ENCODE data around the gene MEAK7. TPM values are rescaled to one million over a fixed set of nuclear protein-coding genes. Genes with fewer than 3 reads are reported as not detected.

MEAK7 gene
- total RNA-seq, 2 experiments from 2014 or later = 95.7 to 98.3 TPM

DNA sequence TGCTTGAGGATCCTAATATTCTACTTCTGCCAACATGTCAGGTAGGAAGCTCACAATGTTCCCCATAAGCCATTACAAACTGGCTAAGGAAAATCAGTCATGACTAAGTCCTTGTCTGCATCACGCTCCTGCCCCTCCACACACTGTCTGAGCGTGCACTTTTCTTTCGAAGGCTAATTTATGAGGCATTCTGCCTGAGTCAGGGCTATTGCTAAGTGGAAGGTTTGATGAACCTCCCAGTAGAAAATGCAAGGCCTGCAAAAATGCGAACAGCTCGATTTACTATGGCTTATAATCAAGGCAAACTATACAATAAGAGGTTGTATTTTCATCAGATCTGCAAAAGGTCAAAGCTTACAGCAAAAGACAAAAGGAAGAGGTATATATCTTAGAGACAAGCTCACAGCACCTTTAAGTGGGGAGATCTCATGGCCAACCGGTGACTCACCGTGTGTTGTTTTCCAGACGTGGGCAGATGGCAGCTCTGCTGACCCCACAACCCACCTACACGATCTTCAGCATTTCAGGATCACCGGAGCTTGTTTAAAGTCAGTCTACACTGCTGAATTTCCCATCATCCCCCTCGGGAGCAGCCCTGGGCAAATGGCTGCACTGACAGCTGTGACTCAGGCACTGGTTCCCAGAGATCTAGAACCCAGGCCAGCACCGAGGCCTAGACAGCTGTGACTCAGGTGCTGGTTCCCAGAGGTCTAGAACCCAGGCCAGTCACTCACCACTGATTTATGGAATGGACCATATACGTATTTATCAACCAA is 26.1 kb downstream of the MEAK7 start:
- Mint-ChIP-seq H3K4me3 (no peak overlapping the region), H3K27me3 (no peaks in the 10 kb centered on the region), H3K4me1 (peaks cover 6% of the 10 kb centered on the region), H3K27ac (no peak overlapping the region), H3K36me3 (peaks cover 64% of the 10 kb centered on the region), H3K9me3 (peaks cover 5% of the 10 kb centered on the region)
- POLR2A ChIA-PET = no interaction called here
- DNase-seq = no peak
- ATAC-seq (ENCODE audit: low read depth) = no peak

DNA sequence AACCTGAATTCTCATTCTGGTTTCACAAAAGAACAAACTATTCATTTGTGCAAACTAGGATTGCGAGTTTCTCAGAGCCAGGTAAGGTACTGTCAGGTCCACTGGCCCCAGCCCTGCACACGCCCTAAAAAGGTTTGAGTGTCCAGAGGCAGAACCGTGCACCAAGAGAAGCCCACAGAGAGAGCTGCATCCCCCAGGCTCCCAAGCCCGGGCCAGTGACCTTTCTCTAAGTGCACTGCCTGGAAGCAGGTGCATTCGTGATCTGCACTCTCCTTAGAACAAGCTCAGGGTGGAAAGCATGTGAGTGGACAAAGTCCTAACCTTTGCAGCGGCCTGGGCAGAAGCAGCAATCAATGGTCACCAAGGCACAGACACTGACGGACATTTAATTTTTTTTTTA is 26.8 kb downstream of the MEAK7 start:
- Mint-ChIP-seq H3K4me1 (peaks cover 6% of the 10 kb centered on the region), H3K27me3 (no peaks in the 10 kb centered on the region), H3K36me3 (peaks cover 69% of the 10 kb centered on the region), H3K27ac (no peak overlapping the region), H3K4me3 (no peak overlapping the region), H3K9me3 (peaks cover 5% of the 10 kb centered on the region)
- POLR2A ChIA-PET = no interaction called here
- no peak for DNase-seq
- no peak for ATAC-seq (ENCODE audit: low read depth)

DNA sequence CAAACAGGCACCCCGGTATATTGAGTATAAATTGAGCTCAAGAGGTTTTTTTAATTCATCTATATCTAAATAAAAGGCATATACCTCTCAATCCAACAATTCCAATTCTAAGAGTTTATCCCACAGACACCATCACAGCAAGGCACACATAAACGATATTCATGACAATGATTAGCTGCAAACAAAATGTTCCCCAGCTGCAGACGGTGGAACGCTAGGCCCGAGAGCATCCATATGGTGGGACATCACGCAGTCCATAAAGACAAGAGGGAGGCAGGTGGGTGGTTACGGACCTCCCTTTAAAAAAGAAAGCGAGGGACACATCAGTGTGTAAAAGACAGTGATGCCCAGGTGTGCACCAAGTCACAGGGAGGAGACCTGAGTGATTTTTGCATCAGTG is 28.1 kb downstream of the MEAK7 start:
- Mint-ChIP-seq H3K4me1 (peaks cover 6% of the 10 kb centered on the region), H3K36me3 (peaks cover 78% of the 10 kb centered on the region), H3K27me3 (no peaks in the 10 kb centered on the region), H3K27ac (no peak overlapping the region), H3K9me3 (peaks cover 7% of the 10 kb centered on the region), H3K4me3 (no peak overlapping the region)
- no peak for ATAC-seq (ENCODE audit: low read depth)
- POLR2A ChIA-PET = no interaction called here
- peak; percentile 9 for DNase-seq

DNA sequence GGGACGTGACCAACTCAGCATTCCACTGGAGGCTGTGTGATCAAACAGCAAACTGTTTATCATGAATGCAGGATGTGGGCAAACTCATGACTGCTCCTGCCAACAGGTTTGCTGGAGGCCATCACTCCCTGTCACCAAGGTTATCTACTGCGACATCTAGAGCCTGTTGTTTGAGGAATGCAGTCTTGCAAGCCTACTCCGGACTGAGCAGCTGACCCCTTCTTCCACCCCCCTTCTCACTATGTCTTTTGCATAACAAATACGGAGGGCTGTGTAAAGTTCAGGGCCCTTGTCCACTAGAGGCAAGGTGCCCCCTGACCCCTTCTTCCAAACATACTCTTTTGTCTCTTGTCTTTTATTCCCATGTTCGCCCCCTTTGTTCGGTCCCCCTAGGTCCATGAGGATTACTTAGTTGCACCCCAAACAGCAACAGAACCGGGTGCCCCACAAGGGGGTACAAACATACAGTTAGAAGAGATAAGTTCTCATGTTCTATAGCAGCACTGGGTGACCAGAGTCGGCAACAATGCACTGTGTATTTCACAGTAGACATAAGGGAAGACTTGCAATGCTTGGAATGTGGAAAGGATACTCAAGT is 28.7 kb downstream of the MEAK7 start:
- peak; percentile 6 for DNase-seq
- H3K4me1 Mint-ChIP-seq = peaks cover 6% of the 10 kb centered on the region
- no peak overlapping the region for H3K4me3 Mint-ChIP-seq
- no peaks in the 10 kb centered on the region for H3K27me3 Mint-ChIP-seq
- peaks cover 82% of the 10 kb centered on the region for H3K36me3 Mint-ChIP-seq
- POLR2A ChIA-PET = no interaction called here
- H3K9me3 Mint-ChIP-seq = peaks cover 7% of the 10 kb centered on the region
- no peak overlapping the region for H3K27ac Mint-ChIP-seq
- ATAC-seq (ENCODE audit: low read depth) = no peak

DNA sequence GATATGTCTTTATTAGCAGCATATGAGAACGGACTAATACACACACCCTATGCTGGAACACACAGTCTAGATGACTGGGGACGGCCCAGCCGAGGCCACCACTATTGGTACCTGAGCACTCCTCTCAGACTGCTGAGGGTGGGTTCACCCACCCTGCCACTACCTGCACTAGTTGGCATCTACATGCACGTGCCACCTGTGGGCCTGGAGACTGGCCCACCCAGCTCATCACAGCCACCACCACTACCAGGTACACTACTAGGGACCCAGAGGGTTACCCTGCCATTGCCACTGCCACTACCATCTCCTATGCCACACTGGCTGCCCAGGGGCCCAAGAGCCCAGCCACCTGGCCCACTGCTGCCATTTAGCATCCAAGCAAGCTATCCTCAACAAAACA is 32.5 kb downstream of the MEAK7 start:
- POLR2A ChIA-PET = interaction anchor here (0.7 kb wide), 1 partner anchor 51 kb away, joined by 3 read pairs; no protein-coding TSS in a partner anchor
- Mint-ChIP-seq H3K4me1 (peaks cover 6% of the 10 kb centered on the region), H3K27me3 (no peaks in the 10 kb centered on the region), H3K36me3 (peaks cover 84% of the 10 kb centered on the region), H3K9me3 (peaks cover 19% of the 10 kb centered on the region), H3K4me3 (no peak overlapping the region), H3K27ac (no peak overlapping the region)
- ATAC-seq (ENCODE audit: low read depth) (no peak), DNase-seq (peak; percentile 8)

DNA sequence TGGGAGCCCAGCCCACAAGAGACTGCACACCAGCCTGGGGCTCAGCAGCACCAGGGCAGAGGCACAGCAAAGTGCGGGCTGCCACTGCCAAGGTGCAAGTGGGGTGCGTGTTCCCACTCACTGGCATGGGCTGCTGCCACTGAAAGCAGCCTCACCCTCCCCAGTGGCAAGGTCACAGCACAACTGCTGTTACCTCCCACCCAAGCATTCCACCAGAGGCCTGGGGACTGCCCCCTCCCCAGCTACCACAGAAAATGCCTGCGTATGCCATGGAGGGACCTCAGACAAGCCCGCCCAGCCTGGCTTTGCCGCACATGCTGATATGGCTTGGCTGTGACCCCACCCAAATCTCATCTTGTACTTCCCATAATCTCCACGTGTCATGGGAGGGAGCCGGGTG is 33.1 kb downstream of the MEAK7 start:
- Mint-ChIP-seq H3K4me1 (peaks cover 6% of the 10 kb centered on the region), H3K36me3 (peaks cover 84% of the 10 kb centered on the region), H3K27me3 (no peaks in the 10 kb centered on the region), H3K9me3 (peaks cover 20% of the 10 kb centered on the region), H3K4me3 (no peak overlapping the region), H3K27ac (no peak overlapping the region)
- POLR2A ChIA-PET = no interaction called here
- DNase-seq (peak; percentile 21), ATAC-seq (ENCODE audit: low read depth) (no peak)

DNA sequence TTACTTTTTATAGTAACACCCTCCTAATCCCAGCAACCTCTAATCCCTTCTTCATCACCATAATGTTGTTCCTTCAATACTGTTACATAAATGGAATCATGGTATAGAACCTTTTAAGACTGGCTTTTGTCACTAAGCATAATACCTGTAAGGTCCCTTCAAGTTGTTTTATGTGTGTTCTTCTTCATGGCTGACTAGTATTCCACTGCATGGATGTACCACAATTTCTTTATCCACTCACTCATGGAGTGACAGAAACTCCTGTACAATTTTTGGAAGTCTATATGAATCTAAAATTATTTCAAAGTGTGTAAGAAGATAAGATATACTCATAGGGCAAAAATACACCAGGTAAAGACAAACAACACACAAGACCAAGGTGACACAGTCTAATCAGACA is 36.8 kb downstream of the MEAK7 start:
- no peak for ATAC-seq (ENCODE audit: low read depth)
- Mint-ChIP-seq H3K27ac (no peak overlapping the region), H3K9me3 (peaks cover 17% of the 10 kb centered on the region), H3K27me3 (no peaks in the 10 kb centered on the region), H3K4me3 (no peak overlapping the region), H3K36me3 (peaks cover 72% of the 10 kb centered on the region), H3K4me1 (peaks cover 1% of the 10 kb centered on the region)
- DNase-seq = no peak
- POLR2A ChIA-PET = no interaction called here

DNA sequence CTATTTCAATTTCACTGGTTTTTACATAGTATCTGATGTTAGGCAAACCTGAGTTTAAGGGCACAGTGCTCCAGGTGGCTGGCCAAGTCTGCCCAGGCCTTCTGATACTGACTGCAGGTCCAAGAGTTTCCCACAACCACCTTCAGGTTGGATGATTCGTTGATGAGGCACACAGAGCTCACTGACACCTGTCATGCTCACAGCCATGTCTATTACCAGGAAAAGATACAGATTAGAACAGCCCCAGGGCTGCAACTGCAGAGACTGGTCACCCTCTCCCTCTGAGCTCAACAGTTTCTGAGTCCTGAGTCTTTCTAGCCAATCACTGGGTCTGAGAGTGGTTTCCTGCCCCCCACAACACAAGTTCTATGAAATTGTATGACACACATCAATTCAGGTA is 37.2 kb downstream of the MEAK7 start:
- peaks cover 17% of the 10 kb centered on the region for H3K9me3 Mint-ChIP-seq
- POLR2A ChIA-PET = no interaction called here
- H3K27ac Mint-ChIP-seq = no peak overlapping the region
- no peak overlapping the region for H3K4me3 Mint-ChIP-seq
- DNase-seq = peak; percentile 4
- H3K27me3 Mint-ChIP-seq = no peaks in the 10 kb centered on the region
- H3K4me1 Mint-ChIP-seq = peaks cover 1% of the 10 kb centered on the region
- no peak for ATAC-seq (ENCODE audit: low read depth)
- peaks cover 69% of the 10 kb centered on the region for H3K36me3 Mint-ChIP-seq

DNA sequence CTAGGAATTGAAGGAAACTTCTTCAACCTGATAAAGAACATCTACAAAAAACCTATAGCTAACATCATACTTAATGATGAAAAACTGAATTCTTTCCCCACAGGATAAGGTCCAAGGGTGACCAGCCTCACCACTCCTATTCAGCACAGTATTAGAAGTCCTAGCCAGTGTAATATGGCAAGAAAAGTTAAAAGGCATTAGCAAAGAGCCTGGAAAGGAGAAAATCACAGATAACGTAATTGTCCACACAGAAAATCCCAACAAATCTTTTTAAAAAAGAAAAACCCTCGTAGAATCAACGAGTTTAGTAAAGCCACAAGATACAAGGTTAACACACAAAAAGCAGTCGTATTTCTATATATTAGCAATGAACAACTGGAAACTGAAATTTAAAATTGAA is 37.8 kb downstream of the MEAK7 start:
- ATAC-seq (ENCODE audit: low read depth) (no peak), DNase-seq (no peak)
- Mint-ChIP-seq H3K27ac (no peak overlapping the region), H3K36me3 (peaks cover 65% of the 10 kb centered on the region), H3K4me3 (no peak overlapping the region), H3K9me3 (peaks cover 16% of the 10 kb centered on the region), H3K4me1 (peaks cover 3% of the 10 kb centered on the region), H3K27me3 (no peaks in the 10 kb centered on the region)
- POLR2A ChIA-PET = no interaction called here

DNA sequence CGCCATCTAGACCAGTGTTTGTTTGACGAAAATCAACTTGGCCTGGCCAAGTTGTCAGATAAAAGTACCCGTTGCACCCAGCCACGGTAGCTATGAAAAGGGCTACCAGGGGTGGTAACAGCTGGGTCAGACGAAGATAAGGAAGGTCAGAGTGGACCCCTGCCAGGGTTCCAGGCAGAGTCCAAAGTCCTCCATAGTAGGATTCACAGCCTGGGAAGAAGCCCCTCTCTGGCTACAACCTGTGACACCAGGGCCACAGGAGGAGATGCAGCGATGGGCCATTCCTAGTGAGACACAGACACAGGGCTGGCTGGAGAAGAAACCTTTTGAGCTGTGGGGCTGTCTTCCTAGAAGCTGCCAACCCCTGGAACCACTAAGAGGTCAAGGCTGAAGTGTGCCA is 39.3 kb downstream of the MEAK7 start:
- POLR2A ChIA-PET = no interaction called here
- DNase-seq (peak; percentile 8), ATAC-seq (ENCODE audit: low read depth) (no peak)
- Mint-ChIP-seq H3K4me1 (peaks cover 6% of the 10 kb centered on the region), H3K36me3 (peaks cover 70% of the 10 kb centered on the region), H3K27ac (no peak overlapping the region), H3K4me3 (no peak overlapping the region), H3K27me3 (no peaks in the 10 kb centered on the region), H3K9me3 (peaks cover 15% of the 10 kb centered on the region)

DNA sequence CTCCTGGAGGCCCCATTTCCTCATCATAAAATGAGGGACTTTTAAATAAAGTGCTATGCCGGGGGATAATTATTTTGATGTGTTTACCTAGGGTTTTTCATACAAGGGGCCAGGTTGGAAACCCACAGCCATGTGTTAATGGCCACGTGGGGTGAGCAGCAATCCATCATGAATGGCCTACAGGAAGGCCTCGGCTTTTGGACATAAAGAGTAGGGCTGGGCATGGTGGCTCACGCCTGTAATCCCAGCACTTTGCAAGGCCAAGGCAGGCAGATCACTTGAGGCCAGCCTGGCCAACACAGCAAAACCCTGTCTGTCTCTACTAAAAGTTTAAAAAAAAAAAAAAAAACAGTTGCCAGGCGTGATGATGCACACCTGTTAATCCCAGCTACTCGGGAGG is 40.3 kb downstream of the MEAK7 start:
- DNase-seq (peak; percentile 13), ATAC-seq (ENCODE audit: low read depth) (no peak)
- no peaks in the 10 kb centered on the region for H3K27me3 Mint-ChIP-seq
- H3K4me1 Mint-ChIP-seq = peaks cover 6% of the 10 kb centered on the region
- peaks cover 68% of the 10 kb centered on the region for H3K36me3 Mint-ChIP-seq
- POLR2A ChIA-PET = no interaction called here
- no peak overlapping the region for H3K27ac Mint-ChIP-seq
- no peak overlapping the region for H3K4me3 Mint-ChIP-seq
- peaks cover 15% of the 10 kb centered on the region for H3K9me3 Mint-ChIP-seq

DNA sequence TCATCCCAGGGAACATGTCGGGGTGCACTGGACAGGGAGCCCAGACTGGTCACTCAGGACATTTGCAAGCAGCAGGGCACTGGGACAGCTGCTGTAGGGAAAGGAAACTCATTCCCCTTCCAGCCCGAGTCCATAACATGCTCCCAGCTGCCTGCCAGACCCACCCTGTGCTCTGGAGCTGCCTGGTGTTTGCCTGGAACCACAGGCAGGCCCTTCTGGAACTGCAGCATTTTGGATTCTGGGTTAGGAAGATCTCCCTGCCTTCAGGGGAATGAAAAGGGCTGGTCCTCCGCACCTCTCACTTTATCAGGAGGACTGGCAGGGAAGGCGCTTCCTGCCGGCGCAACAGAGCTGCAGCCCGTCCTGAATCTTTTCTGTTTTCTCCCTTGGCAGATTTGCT is 41.2 kb downstream of the MEAK7 start:
- ATAC-seq (ENCODE audit: low read depth) (no peak), DNase-seq (no peak)
- POLR2A ChIA-PET = no interaction called here
- Mint-ChIP-seq H3K4me3 (no peak overlapping the region), H3K4me1 (peaks cover 6% of the 10 kb centered on the region), H3K36me3 (peaks cover 63% of the 10 kb centered on the region), H3K27me3 (no peaks in the 10 kb centered on the region), H3K9me3 (peaks cover 14% of the 10 kb centered on the region), H3K27ac (no peak overlapping the region)

DNA sequence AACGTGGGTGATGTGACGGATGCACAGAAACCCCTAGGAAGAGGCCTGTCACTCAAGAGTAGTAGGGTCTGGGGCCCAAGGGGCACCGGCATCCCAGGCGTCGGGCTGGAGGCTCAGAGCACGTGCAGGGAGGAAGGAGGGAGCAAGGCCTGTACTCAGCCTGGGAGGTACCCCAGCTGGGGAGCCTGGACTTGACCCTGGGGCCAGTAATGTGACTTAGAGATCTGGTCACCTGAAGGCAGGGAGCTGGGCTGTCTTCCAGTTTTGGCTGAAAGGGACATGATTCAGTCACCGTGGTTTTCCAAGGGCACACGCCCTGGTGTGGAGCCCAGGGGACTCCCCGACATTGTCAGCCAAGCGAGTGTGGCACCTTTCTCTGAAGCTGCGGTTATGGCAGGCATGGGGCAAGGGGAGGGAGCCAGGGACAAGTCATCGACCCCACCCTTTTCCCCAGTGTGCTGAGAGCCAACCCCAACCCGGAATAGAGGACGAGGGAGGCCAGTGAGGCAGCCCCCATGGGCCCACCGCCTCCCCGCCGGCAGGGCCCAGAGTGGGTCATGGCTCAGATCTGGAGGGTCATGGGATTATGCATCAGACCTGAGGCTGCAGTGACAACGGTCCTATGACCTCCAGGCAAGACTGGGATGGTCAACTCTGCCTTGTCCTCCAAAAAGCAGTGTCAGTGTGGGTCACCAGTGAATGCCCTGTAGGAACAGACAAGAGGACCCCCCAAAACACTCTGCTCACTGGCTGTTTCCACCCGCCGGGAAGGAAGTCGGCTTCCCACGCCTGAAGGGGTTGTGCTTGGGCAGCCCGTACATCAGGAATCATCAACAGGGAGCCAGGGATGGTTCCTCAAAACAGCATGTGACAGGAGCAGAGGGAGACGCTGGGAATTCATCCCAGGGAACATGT is 41.9 kb downstream of the MEAK7 start:
- H3K27ac Mint-ChIP-seq = no peak overlapping the region
- no peak for ATAC-seq (ENCODE audit: low read depth)
- peaks cover 56% of the 10 kb centered on the region for H3K36me3 Mint-ChIP-seq
- H3K27me3 Mint-ChIP-seq = no peaks in the 10 kb centered on the region
- H3K9me3 Mint-ChIP-seq = peaks cover 7% of the 10 kb centered on the region
- POLR2A ChIA-PET = no interaction called here
- H3K4me3 Mint-ChIP-seq = no peak overlapping the region
- DNase-seq = peak; percentile 16
- peaks cover 6% of the 10 kb centered on the region for H3K4me1 Mint-ChIP-seq
